GM23338 (cell line): Measurements from ENCODE around the gene RTN3. TPM values are rescaled to one million over a fixed set of nuclear protein-coding genes. Genes with fewer than 3 reads are reported as not detected.

ENCODE experiments used
- ATAC-seq: fragments of 200-7000 bp; cut with Tn5 transposase; 3 replicates; pipeline ENCODE4 v1.9.1; 2020
- DNase-seq: peaks from one replicate; pipeline ENCODE4 v3.0.0-alpha.2; 2015; ENCODE audit warnings: low spot score
- H2AFZ ChIP-seq: fragments of 200-600 bp; sonication (generic); 2 replicates; pipeline ENCODE4 v1.8.0; 2016; ENCODE audit warnings: antibody characterized with exemption, mild to moderate bottlenecking, moderate library complexity
- H3F3A ChIP-seq: fragments of 200-600 bp; sonication (generic); replicated peaks from 2 replicates; pipeline ENCODE4 v1.8.0; 2017; ENCODE audit warnings: antibody characterized with exemption, mixed run types, low read depth
- H3K27ac ChIP-seq: fragments of 200-600 bp; sonication (generic); 2 replicates; pipeline ENCODE4 v1.6.1; 2016; ENCODE audit warnings: low read depth
- H3K27me3 ChIP-seq: fragments of 200-600 bp; sonication (generic); 2 replicates; pipeline ENCODE4 v1.8.0; 2016; ENCODE audit warnings: mild to moderate bottlenecking, mixed run types, moderate library complexity; ENCODE audit not compliant: insufficient read depth
- H3K36me3 ChIP-seq: fragments of 200-600 bp; sonication (generic); 2 replicates; pipeline ENCODE4 v1.8.0; 2016; ENCODE audit warnings: mild to moderate bottlenecking; ENCODE audit not compliant: insufficient read depth
- H3K4me1 ChIP-seq: fragments of 200-600 bp; sonication (generic); 2 replicates; pipeline ENCODE4 v1.8.0; 2016; ENCODE audit warnings: mild to moderate bottlenecking, moderate library complexity; ENCODE audit not compliant: insufficient read depth
- H3K4me2 ChIP-seq: fragments of 200-600 bp; sonication (generic); 2 replicates; pipeline ENCODE4 v1.7.1; 2017; ENCODE audit warnings: mixed run types
- H3K4me3 ChIP-seq: fragments of 200-600 bp; sonication (generic); 2 replicates; pipeline ENCODE4 v1.6.1; 2016; ENCODE audit warnings: mixed run types
- H3K79me2 ChIP-seq: fragments of 200-600 bp; sonication (generic); replicated peaks from 2 replicates; pipeline ENCODE4 v1.8.0; 2017; ENCODE audit warnings: mild to moderate bottlenecking; ENCODE audit not compliant: insufficient read depth
- H3K9me2 ChIP-seq: fragments of 200-600 bp; sonication (generic); 2 replicates; pipeline ENCODE4 v1.8.0; 2017; ENCODE audit not compliant: insufficient read depth
- H4K20me1 ChIP-seq: fragments of 200-600 bp; sonication (generic); replicated peaks from 2 replicates; pipeline ENCODE4 v1.8.0; 2017; ENCODE audit warnings: mild to moderate bottlenecking; ENCODE audit not compliant: insufficient read depth
- H3K27ac Mint-ChIP-seq: 2 replicates; pipeline ENCODE4 v1.8.0; 2020; ENCODE audit warnings: inconsistent platforms, mild to moderate bottlenecking, moderate library complexity, mixed read lengths
- H3K27me3 Mint-ChIP-seq: 3 replicates; pipeline ENCODE4 v1.8.0; 2022; ENCODE audit warnings: low read depth, mild to moderate bottlenecking, moderate library complexity, mixed read lengths, inconsistent platforms; ENCODE audit not compliant: insufficient read depth, poor library complexity
- H3K36me3 Mint-ChIP-seq: 3 replicates; pipeline ENCODE4 v1.8.0; 2021; ENCODE audit warnings: low read depth, mild to moderate bottlenecking, inconsistent platforms, moderate library complexity, mixed read lengths
- H3K4me1 Mint-ChIP-seq: 3 replicates; pipeline ENCODE4 v1.8.0; 2020; ENCODE audit warnings: mild to moderate bottlenecking, inconsistent platforms, mixed read lengths
- H3K4me3 Mint-ChIP-seq: 3 replicates; pipeline ENCODE4 v1.8.0; 2021; ENCODE audit warnings: moderate library complexity, mild to moderate bottlenecking, inconsistent platforms, mixed read lengths
- H3K9me3 Mint-ChIP-seq: 3 replicates; pipeline ENCODE4 v1.8.0; 2020; ENCODE audit warnings: moderate library complexity, mild to moderate bottlenecking, inconsistent platforms, mixed read lengths
- CREB1 ChIP-seq: fragments of 250-450 bp; sonication (Bioruptor Pico); IDR thresholded peaks from 2 replicates; pipeline ENCODE4 v1.5.0; 2020; ENCODE audit warnings: low read depth, mild to moderate bottlenecking, moderate library complexity
- ETS1 ChIP-seq: IDR thresholded peaks from 2 replicates; pipeline ENCODE4 v1.6.1; 2016; ENCODE audit warnings: antibody characterized with exemption
- EZH2 ChIP-seq: fragments of 200-600 bp; sonication (generic); IDR thresholded peaks from one replicate; pipeline ENCODE4 v1.8.0; 2017; ENCODE audit warnings: antibody characterized with exemption, mild to moderate bottlenecking, low read depth; ENCODE audit not compliant: unreplicated experiment
- EZH2phosphoT487 ChIP-seq: fragments of 200-600 bp; sonication (generic); IDR thresholded peaks from one replicate; pipeline ENCODE4 v1.8.1; 2018; ENCODE audit warnings: antibody characterized with exemption; ENCODE audit not compliant: unreplicated experiment
- NANOG ChIP-seq: IDR thresholded peaks from 2 replicates; pipeline ENCODE4 v1.6.1; 2016; ENCODE audit warnings: antibody characterized with exemption, borderline replicate concordance
- POLR2AphosphoS5 ChIP-seq: IDR thresholded peaks from 2 replicates; pipeline ENCODE4 v1.6.1; 2016; ENCODE audit warnings: antibody characterized with exemption, low read depth
- REST ChIP-seq: IDR thresholded peaks from one replicate; pipeline ENCODE4 v1.6.1; 2018; ENCODE audit warnings: antibody characterized with exemption; ENCODE audit not compliant: unreplicated experiment
- STAT1 ChIP-seq: IDR thresholded peaks from one replicate; pipeline ENCODE4 v1.6.1; 2016; ENCODE audit warnings: antibody characterized with exemption; ENCODE audit not compliant: unreplicated experiment
- ZNF114 ChIP-seq: fragments of 250-450 bp; sonication (Bioruptor Pico); IDR thresholded peaks from 2 replicates; pipeline ENCODE4 v1.5.0; 2020; ENCODE audit warnings: mild to moderate bottlenecking, moderate library complexity
- ZNF462 ChIP-seq: fragments of 250-450 bp; sonication (Bioruptor Pico); IDR thresholded peaks from 2 replicates; pipeline ENCODE4 v1.5.0; 2020; ENCODE audit warnings: mild to moderate bottlenecking, moderate library complexity
- polyA plus RNA-seq: library from polyadenylated mRNA; unstranded; fragments of >200 nt; fragmentation: Nextera tagmentation; extraction: Ambion mirVana; gene quantifications from 2 replicates; pipeline ENCODE4 v1.2.1, GENCODE V29; 2016
- total RNA-seq: library from RNA; depleted of rRNA; stranded (reverse); fragments of >200 nt; shearing (Covaris generic); gene quantifications from 2 replicates; pipeline ENCODE4 v1.2.3, GENCODE V29; 2014

The RTN3 gene
- total and polyA plus RNA-seq, 2 experiments from 2014 or later, result 138 to 162 TPM

GRCh38 chr11:63698976-63699733 lies 17.9 kb downstream of the RTN3 start (continued):
- TF ChIP-seq ZNF462, result no peak
- no peak for TF ChIP-seq EZH2
- TF ChIP-seq ZNF114 (CRISPR knock-in tag), result no peak
- TF ChIP-seq ETS1, result no peak

- Histone ChIP-seq H2AFZ (no peak overlapping the region), H3K4me3 (no peak overlapping the region), H4K20me1 (peaks cover 55% of the 10 kb centered on the region), H3K4me2 (no peak overlapping the region), H3K79me2 (peaks cover 98% of the 10 kb centered on the region), H3K9me2 (no peaks in the 10 kb centered on the region), H3F3A (peaks cover 6% of the 10 kb centered on the region; the same call in 1 of the 2 replicates), H3K36me3 (no peaks in the 10 kb centered on the region), H3K27me3 (no peaks in the 10 kb centered on the region), H3K27ac (no peak overlapping the region; the same call in 1 of the 2 replicates), H3K4me1 (peaks cover 20% of the 10 kb centered on the region)
- DNase-seq (no peak), ATAC-seq (peak; percentile 29; the same call in 1 of the 3 replicates)
- Mint-ChIP-seq H3K9me3 (no peaks in the 10 kb centered on the region; the same call in 2 of the 3 replicates), H3K4me3 (no peak overlapping the region; the same call in 2 of the 3 replicates), H3K4me1 (peaks cover 19% of the 10 kb centered on the region), H3K27ac (no peak overlapping the region), H3K27me3 (peaks cover 4% of the 10 kb centered on the region), H3K36me3 (peaks cover 17% of the 10 kb centered on the region; the same call in 2 of the 3 replicates)
- TF ChIP-seq EZH2phosphoT487, result no peak
- TF ChIP-seq EZH2, result no peak
- TF ChIP-seq NANOG, result no peak
- TF ChIP-seq CREB1 (CRISPR knock-in tag), result no peak
- TF ChIP-seq POLR2AphosphoS5, result no peak
- no peak for TF ChIP-seq REST
- no peak for TF ChIP-seq STAT1
Observed at GRCh38 chr11:63699896-63700295, 18.6 kb downstream of the RTN3 start.
